Measurements from ENCODE around the gene MRNIP.
"Not testable (repeated sequence)": the region's sequence is repeated elsewhere in the genome, so short reads cannot be mapped to it uniquely, and the experiment has no call there.

Gene MRNIP

GRCh38 chr5:179839328-179840256 lies 19.0 kb downstream of the MRNIP start:
- DNase-seq (ENCODE audit: low spot score), result no peak

GRCh38 chr5:179837076-179838011 lies 21.3 kb downstream of the MRNIP start:
- DNase-seq (ENCODE audit: low spot score), result no peak

- no peak for DNase-seq (ENCODE audit: low spot score)
These were observed 22.2 kb downstream of the MRNIP start for GRCh38 chr5:179836225-179837019.

GRCh38 chr5:179834871-179835270 lies 23.7 kb downstream of the MRNIP start:
- not testable (repeated sequence) for DNase-seq (ENCODE audit: low spot score)

- no peak for DNase-seq (ENCODE audit: low spot score)
These were observed 24.5 kb downstream of the MRNIP start for GRCh38 chr5:179834120-179834519.

- no peak for DNase-seq (ENCODE audit: low spot score)
These were observed 24.9 kb downstream of the MRNIP start for GRCh38 chr5:179833709-179834070.

GRCh38 chr5:179833056-179833708 lies 25.4 kb downstream of the MRNIP start:
- no peak for DNase-seq (ENCODE audit: low spot score)

GRCh38 chr5:179832039-179832745 lies 26.4 kb downstream of the MRNIP start:
- DNase-seq (ENCODE audit: low spot score), result no peak

- no peak for DNase-seq (ENCODE audit: low spot score)
These were observed 27.7 kb downstream of the MRNIP start for GRCh38 chr5:179830818-179831468.

GRCh38 chr5:179829732-179830435 lies 28.7 kb downstream of the MRNIP start:
- no peak for DNase-seq (ENCODE audit: low spot score)

- no peak for DNase-seq (ENCODE audit: low spot score)
These were observed 29.7 kb downstream of the MRNIP start for GRCh38 chr5:179828756-179829421.

GRCh38 chr5:179827680-179828079 lies 30.9 kb downstream of the MRNIP start:
- DNase-seq (ENCODE audit: low spot score), result peak; percentile 12

GRCh38 chr5:179825655-179826182 lies 32.9 kb downstream of the MRNIP start:
- peak; percentile 8 for DNase-seq (ENCODE audit: low spot score)

- no peak for DNase-seq (ENCODE audit: low spot score)
These were observed 33.9 kb downstream of the MRNIP start for GRCh38 chr5:179824745-179825112.

- DNase-seq (ENCODE audit: low spot score), result peak; percentile 9
These were observed 34.5 kb downstream of the MRNIP start for GRCh38 chr5:179823937-179824744.

- peak; percentile 43 for DNase-seq (ENCODE audit: low spot score)
These were observed 36.1 kb downstream of the MRNIP start for GRCh38 chr5:179822444-179822990.

- DNase-seq (ENCODE audit: low spot score), result no peak
These were observed 36.6 kb downstream of the MRNIP start for GRCh38 chr5:179822059-179822432.
